Spleen (tissue), 7 donors: ENCODE measurements around the gene AMIGO1.

Experiments
- CTCF ChIP-seq, 11 experiments: fragments of 200-600 bp in 7 of 11; fragments of 450-650 bp in 4 of 11; sonication (generic) in 4 of 11; IDR thresholded peaks in 8 of 11; conservative IDR thresholded peaks in 3 of 11; 1 replicate in 7 of 11; 2 replicates in 4 of 11; pipeline versions ENCODE4 v1.4.0 to v1.8.0; 2016 to 2021; ENCODE audit warnings: antibody characterized with exemption in 11 of 11, inconsistent platforms in 4 of 11, mild to moderate bottlenecking in 1 of 11
- POLR2A ChIP-seq, 3 donors: fragments of 450-650 bp; IDR thresholded peaks; one replicate each; pipeline ENCODE4 v1.5.1; 2017; ENCODE audit warnings: antibody characterized with exemption in 3 of 3, mild to moderate bottlenecking in 1 of 3
- POLR2AphosphoS5 ChIP-seq, 3 donors: sonication (generic); formaldehyde crosslinking; IDR thresholded peaks; one replicate each; pipeline ENCODE4 v1.5.1; 2017; ENCODE audit warnings: antibody characterized with exemption in 3 of 3
- donor health status: DM: no; HTN: no; CAD: no; lungs with moderate emphysema.
- donor health status: DM: no; HTN: no; CAD: no.
- donor health status: DM: no; HTN: no; CAD: no.

GRCh38 chr1:109513110-109513710, 3.7 kb upstream of the AMIGO1 start:
- TF ChIP-seq POLR2A (IDR thresholded peaks at IDR 0.05) (no peak), CTCF (IDR thresholded peaks at IDR 0.05 in 8 of 11, conservative IDR thresholded peaks at IDR 0.05 in 3 of 11) (no peak), POLR2AphosphoS5 (IDR thresholded peaks at IDR 0.05) (no peak)
